IMR-90 (cell line): Measurements from ENCODE around the gene ZBTB3. TPM values are rescaled to one million over a fixed set of nuclear protein-coding genes. Genes with fewer than 3 reads are reported as not detected.

ENCODE experiments used
- ATAC-seq: fragments of 200-7000 bp; cut with Tn5 transposase; 2 replicates; pipeline ENCODE4 v1.9.1; 2020; ENCODE audit warnings: low read depth, mild to moderate bottlenecking, moderate library complexity
- BruUV-seq: library from RNA; stranded (reverse); fragments of 400-500 nt; replicated peaks from 2 replicates; lab custom pipeline; 2021; lab: Mats Ljungman, UMichigan
- CTCF ChIA-PET: fragments of 300-600 bp; formaldehyde crosslinking; extraction: SDS; loops from one replicate; lab custom pipeline; 2021; ENCODE audit warnings: antibody characterized with exemption; lab: Yijun Ruan, JAX
- POLR2A ChIA-PET: fragments of 300-600 bp; sonication (Branson Sonifier 250); formaldehyde crosslinking; loops from one replicate; lab custom pipeline; 2022; ENCODE audit warnings: antibody characterized with exemption; ENCODE audit not compliant: unreplicated experiment; lab: Charles Lee
- DNase-seq: peaks from one replicate; pipeline ENCODE4 v3.0.0; 2013
- H2AFZ ChIP-seq: replicated peaks from 2 replicates; pipeline ENCODE3; 2013; ENCODE audit warnings: low read length, mild to moderate bottlenecking; ENCODE audit not compliant: poor library complexity
- H2AK5ac ChIP-seq: 2 replicates; pipeline ENCODE4 v1.6.1; 2013; ENCODE audit warnings: low read depth, low read length, inconsistent platforms
- H2AK9ac ChIP-seq: replicated peaks from 2 replicates; pipeline ENCODE3; 2013; ENCODE audit warnings: mild to moderate bottlenecking, low read depth, low read length, moderate library complexity; ENCODE audit not compliant: poor library complexity
- H2BK120ac ChIP-seq: 2 replicates; pipeline ENCODE4 v1.6.1; 2013; ENCODE audit warnings: low read depth, low read length, inconsistent platforms
- H2BK15ac ChIP-seq: 3 replicates; pipeline ENCODE4 v1.6.1; 2013; ENCODE audit warnings: low read depth, low read length, inconsistent platforms
- H2BK20ac ChIP-seq: 2 replicates; pipeline ENCODE4 v1.6.1; 2013; ENCODE audit warnings: low read depth, mild to moderate bottlenecking, inconsistent platforms, low read length, moderate library complexity
- H2BK5ac ChIP-seq: 2 replicates; pipeline ENCODE4 v1.6.1; 2013; ENCODE audit warnings: mild to moderate bottlenecking, low read depth, low read length, inconsistent platforms; ENCODE audit not compliant: poor library complexity, severe bottlenecking
- H3K14ac ChIP-seq: replicated peaks from 2 replicates; pipeline ENCODE4 v1.6.1; 2013; ENCODE audit warnings: low read depth, low read length, inconsistent platforms
- H3K18ac ChIP-seq: 2 replicates; pipeline ENCODE4 v1.6.1; 2013; ENCODE audit warnings: low read depth, low read length, control low read depth
- H3K23ac ChIP-seq: 2 replicates; pipeline ENCODE4 v1.6.1; 2013; ENCODE audit warnings: low read depth, low read length, inconsistent platforms
- H3K27ac ChIP-seq: 2 replicates; pipeline ENCODE4 v1.5.1; 2013; ENCODE audit warnings: mild to moderate bottlenecking, control low read depth, low read length; ENCODE audit not compliant: insufficient read depth
- H3K27me3 ChIP-seq: 2 replicates; pipeline ENCODE4 v1.6.1; 2013; ENCODE audit warnings: low read length; ENCODE audit not compliant: control insufficient read depth, insufficient read depth
- H3K36me3 ChIP-seq: 2 replicates; pipeline ENCODE4 v1.6.1; 2013; ENCODE audit warnings: low read length, mixed read lengths; ENCODE audit not compliant: control insufficient read depth, insufficient read depth
- H3K4ac ChIP-seq: 2 replicates; pipeline ENCODE4 v1.6.1; 2013; ENCODE audit warnings: low read depth, low read length, inconsistent platforms
- H3K4me1 ChIP-seq: 2 replicates; pipeline ENCODE4 v1.6.1; 2013; ENCODE audit warnings: low read length, mixed read lengths; ENCODE audit not compliant: control insufficient read depth, insufficient read depth
- H3K4me2 ChIP-seq: 2 replicates; pipeline ENCODE4 v1.6.1; 2013; ENCODE audit warnings: low read depth, mild to moderate bottlenecking, control low read depth, low read length, moderate library complexity
- H3K4me3 ChIP-seq: 2 replicates; pipeline ENCODE4 v1.5.1; 2013; ENCODE audit warnings: low read depth, mild to moderate bottlenecking, control low read depth, low read length, moderate library complexity; ENCODE audit not compliant: insufficient read depth
- H3K56ac ChIP-seq: 2 replicates; pipeline ENCODE4 v1.6.1; 2013; ENCODE audit warnings: low read length, inconsistent platforms; ENCODE audit not compliant: insufficient read depth; ENCODE audit errors: extremely low read depth
- H3K79me1 ChIP-seq, 2 experiments: 2 replicates each; pipeline ENCODE4 v1.6.1; 2013; ENCODE audit warnings: low read length in 2 of 2, inconsistent platforms in 1 of 2, low read depth in 1 of 2
- H3K9ac ChIP-seq: 2 replicates; pipeline ENCODE4 v1.6.1; 2013; ENCODE audit warnings: low read depth, low read length, control low read depth
- H3K9me1 ChIP-seq: 2 replicates; pipeline ENCODE4 v1.6.1; 2013; ENCODE audit warnings: low read length, inconsistent platforms; ENCODE audit not compliant: insufficient read depth
- H3K9me3 ChIP-seq: 2 replicates; pipeline ENCODE4 v1.6.1; 2013; ENCODE audit warnings: low read length; ENCODE audit not compliant: control insufficient read depth, insufficient read depth
- H4K20me1 ChIP-seq: 2 replicates; pipeline ENCODE4 v1.6.1; 2013; ENCODE audit warnings: low read length, inconsistent platforms; ENCODE audit not compliant: insufficient read depth
- H4K5ac ChIP-seq: 2 replicates; pipeline ENCODE4 v1.6.1; 2013; ENCODE audit warnings: mild to moderate bottlenecking, low read depth, low read length, control low read depth
- H4K8ac ChIP-seq, 2 experiments: 2 replicates each; pipeline ENCODE4 v1.6.1; 2013; ENCODE audit warnings: low read depth in 2 of 2, low read length in 2 of 2, control low read depth in 1 of 2, inconsistent platforms in 1 of 2
- H4K91ac ChIP-seq: 2 replicates; pipeline ENCODE4 v1.6.1; 2013; ENCODE audit warnings: low read depth, low read length, inconsistent platforms; ENCODE audit not compliant: insufficient read depth
- CEBPB ChIP-seq: IDR thresholded peaks from 2 replicates; pipeline ENCODE4 v1.6.1; 2012; ENCODE audit warnings: low read depth, low read length, improper control_type of control experiment
- CHD1 ChIP-seq: IDR thresholded peaks from 2 replicates; pipeline ENCODE4 v1.6.1; 2012; ENCODE audit warnings: low read depth, low read length, improper control_type of control experiment
- MAFK ChIP-seq: IDR thresholded peaks from 2 replicates; pipeline ENCODE4 v1.6.1; 2012; ENCODE audit warnings: low read depth, low read length, improper control_type of control experiment
- MAZ ChIP-seq: IDR thresholded peaks from 2 replicates; pipeline ENCODE4 v1.6.1; 2012; ENCODE audit warnings: low read depth, mild to moderate bottlenecking, low read length, improper control_type of control experiment, moderate library complexity, borderline replicate concordance
- MXI1 ChIP-seq: IDR thresholded peaks from 2 replicates; pipeline ENCODE4 v1.6.1; 2012; ENCODE audit warnings: low read depth, mild to moderate bottlenecking, low read length, moderate library complexity, borderline replicate concordance
- NFE2L2 ChIP-seq: fragments of 150-350 bp; IDR thresholded peaks from 2 replicates; pipeline ENCODE4 v1.6.1; 2016; ENCODE audit warnings: low read depth, mild to moderate bottlenecking, low read length
- POLR2A ChIP-seq: IDR thresholded peaks from 2 replicates; pipeline ENCODE4 v1.6.1; 2012; ENCODE audit warnings: mild to moderate bottlenecking, low read depth, low read length
- RCOR1 ChIP-seq: IDR thresholded peaks from 2 replicates; pipeline ENCODE4 v1.6.1; 2012; ENCODE audit warnings: mild to moderate bottlenecking, low read length, improper control_type of control experiment; ENCODE audit not compliant: insufficient replicate concordance
- RFX5 ChIP-seq: IDR thresholded peaks from 2 replicates; pipeline ENCODE4 v1.8.0; 2012; ENCODE audit warnings: low read depth, mild to moderate bottlenecking, low read length, moderate library complexity
- SMC3 ChIP-seq: fragments of 150-350 bp; IDR thresholded peaks from 2 replicates; pipeline ENCODE4 v1.6.1; 2016; ENCODE audit warnings: low read depth, mild to moderate bottlenecking, antibody characterized with exemption, low read length, moderate library complexity
- WGBS, 2 experiments: methylation state at CpG; one replicate each; pipeline versions ENCODE4 v1.1.5 to v1.1.7; 2013; ENCODE audit warnings: missing lambda C conversion rate in 2 of 2; ENCODE audit not compliant: insufficient read length in 1 of 2; ENCODE audit errors: extremely low coverage in 2 of 2; 5-methylcytosine and 5-hydroxymethylcytosine counted together
- dilution Hi-C: fragments of 300-500 bp; cut with HindIII; formaldehyde crosslinking; loops from one replicate; pipeline ENCODE4 v1.14.3; 2018; ENCODE audit warnings: low sequenced_read_pairs; ENCODE audit not compliant: unreplicated experiment
- in situ Hi-C: fragments of 300-500 bp; cut with MboI; formaldehyde crosslinking; loops from 3 replicates; pipeline ENCODE4 v1.14.3; 2019; ENCODE audit warnings: low sequenced_read_pairs, inconsistent platforms, mixed read lengths
- intact Hi-C: fragments of 100-400 bp; cut with micrococcal nuclease; formaldehyde crosslinking; loops from 2 replicates; pipeline ENCODE4 v1.10.0; 2022
- polyA plus RNA-seq, 3 experiments: library from polyadenylated mRNA; depleted of rRNA; stranded (reverse); fragments of >200 nt; gene quantifications; 2 replicates each; pipeline ENCODE4 v1.2.3, GENCODE V29; 2012; ENCODE audit warnings: low replicate concordance in 1 of 3
- total RNA-seq: library from RNA; depleted of rRNA; stranded (reverse); fragments of >200 nt; gene quantifications from 2 replicates; pipeline ENCODE4 v1.2.3, GENCODE V29; 2012
- TF ChIP-seq, protein P1 (sequence below): fragments of 150-350 bp; IDR thresholded peaks from 2 replicates; pipeline ENCODE4 v1.6.1; 2016; ENCODE audit warnings: low read depth, mild to moderate bottlenecking, low read length, moderate library complexity, borderline replicate concordance
- TF ChIP-seq, protein P2 (sequence below): conservative IDR thresholded peaks from 2 replicates; pipeline ENCODE4 v1.5.1; 2012; ENCODE audit warnings: mild to moderate bottlenecking, low read depth, low read length, improper control_type of control experiment

Gene ZBTB3
- total and polyA plus RNA-seq, 2 of the 4 experiments (the other 2 are of a cell fraction) = 3.4 to 8.1 TPM

DNA sequence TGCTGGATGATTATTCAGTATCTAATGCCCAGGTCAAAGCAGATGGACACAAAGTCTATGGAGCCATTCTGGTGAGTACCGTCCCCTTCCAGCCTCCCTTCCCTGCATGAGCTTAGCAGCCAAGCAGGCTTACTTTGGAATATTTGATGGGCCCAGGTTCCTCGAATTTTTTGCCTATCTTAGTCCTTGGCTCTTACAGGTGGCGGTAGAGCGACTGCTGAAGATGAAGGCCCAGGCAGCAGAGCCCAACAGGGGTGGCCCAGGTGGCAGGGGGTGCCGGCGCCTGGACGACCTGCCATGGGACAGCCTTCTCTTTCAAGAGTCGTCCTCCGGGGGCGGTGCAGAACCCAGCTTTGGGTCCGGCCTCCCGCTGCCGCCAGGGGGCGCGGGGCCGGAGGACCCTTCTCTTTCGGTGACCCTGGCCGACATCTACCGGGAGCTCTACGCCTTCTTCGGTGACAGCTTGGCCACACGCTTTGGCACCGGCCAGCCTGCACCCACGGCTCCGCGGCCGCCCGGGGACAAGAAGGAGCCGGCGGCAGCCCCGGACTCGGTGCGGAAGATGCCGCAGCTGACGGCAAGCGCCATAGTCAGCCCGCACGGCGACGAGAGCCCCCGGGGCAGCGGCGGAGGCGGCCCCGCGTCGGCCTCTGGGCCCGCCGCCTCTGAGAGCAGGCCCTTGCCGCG is 32.5 kb upstream of the ZBTB3 start (continued):
- TF ChIP-seq, protein P1, sequence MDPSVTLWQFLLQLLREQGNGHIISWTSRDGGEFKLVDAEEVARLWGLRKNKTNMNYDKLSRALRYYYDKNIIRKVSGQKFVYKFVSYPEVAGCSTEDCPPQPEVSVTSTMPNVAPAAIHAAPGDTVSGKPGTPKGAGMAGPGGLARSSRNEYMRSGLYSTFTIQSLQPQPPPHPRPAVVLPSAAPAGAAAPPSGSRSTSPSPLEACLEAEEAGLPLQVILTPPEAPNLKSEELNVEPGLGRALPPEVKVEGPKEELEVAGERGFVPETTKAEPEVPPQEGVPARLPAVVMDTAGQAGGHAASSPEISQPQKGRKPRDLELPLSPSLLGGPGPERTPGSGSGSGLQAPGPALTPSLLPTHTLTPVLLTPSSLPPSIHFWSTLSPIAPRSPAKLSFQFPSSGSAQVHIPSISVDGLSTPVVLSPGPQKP = no peak

DNA sequence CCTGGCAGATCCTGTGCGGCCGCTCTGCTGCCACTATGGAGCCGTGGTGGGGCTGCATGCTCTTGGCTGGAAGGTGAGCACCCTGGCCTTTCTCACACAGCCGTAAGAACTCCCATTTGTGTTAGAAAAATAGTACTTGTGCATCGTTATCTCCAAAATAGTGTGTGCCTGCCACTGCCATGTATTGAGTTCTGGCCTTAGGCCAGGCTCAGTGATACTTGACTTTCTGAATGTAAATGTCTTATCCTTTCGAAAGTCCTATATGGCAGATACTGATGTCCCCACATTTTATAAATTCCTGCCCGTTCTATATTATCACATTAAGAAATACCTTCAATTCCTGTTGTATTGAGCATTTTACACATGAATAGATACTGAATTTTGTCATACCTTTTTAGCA is 28.8 kb upstream of the ZBTB3 start:
- Histone ChIP-seq H4K5ac (no peak overlapping the region), H3K18ac (no peak overlapping the region), H3K27me3 (no peaks in the 10 kb centered on the region), H2AK5ac (no peak overlapping the region), H3K27ac (no peak overlapping the region), H3K36me3 (peaks cover 23% of the 10 kb centered on the region; the same call in 1 of the 2 replicates), H4K91ac (no peak overlapping the region), H4K8ac (no peak overlapping the region), H2BK120ac (no peak overlapping the region), H3K23ac (no peak overlapping the region), H3K79me1 (peaks cover 7 to 9% of the 10 kb centered on the region in 2 experiments; a peak in 3 of 4 replicates), H2BK20ac (no peak overlapping the region), H3K4me3 (no peak overlapping the region), H2AK9ac (no peak overlapping the region), H2AFZ (no peak overlapping the region), H2BK15ac (no peak overlapping the region), H2BK5ac (no peak overlapping the region), H3K14ac (no peak overlapping the region), H3K9me3 (no peaks in the 10 kb centered on the region), H3K9me1 (no peaks in the 10 kb centered on the region), H4K20me1 (peaks cover 8% of the 10 kb centered on the region; the same call in 1 of the 2 replicates), H3K4ac (no peak overlapping the region), H3K4me2 (no peak overlapping the region), H3K4me1 (peaks cover 3% of the 10 kb centered on the region; the same call in 1 of the 2 replicates), H3K56ac (no peak overlapping the region), H3K9ac (no peak overlapping the region)
- ChIA-PET CTCF (no interaction called here), POLR2A (no interaction called here)
- intact Hi-C loops = no loop called here
- no TSS peak for BruUV-seq
- dilution Hi-C loops = no loop called here
- in situ Hi-C loops = no loop called here
- no peak for ATAC-seq
- DNase-seq = no peak
- 100% methylated on average over 4 of the region's 7 CpGs; no CpG with 5 or more reads in 1 of the 2 experiments for WGBS, 2 experiments
- TF ChIP-seq RFX5 (no peak), POLR2A (no peak), SMC3 (no peak), CEBPB (no peak), MAZ (no peak), CHD1 (no peak), RCOR1 (no peak), NFE2L2 (no peak), MAFK (no peak), MXI1 (no peak)
- TF ChIP-seq, protein P2, sequence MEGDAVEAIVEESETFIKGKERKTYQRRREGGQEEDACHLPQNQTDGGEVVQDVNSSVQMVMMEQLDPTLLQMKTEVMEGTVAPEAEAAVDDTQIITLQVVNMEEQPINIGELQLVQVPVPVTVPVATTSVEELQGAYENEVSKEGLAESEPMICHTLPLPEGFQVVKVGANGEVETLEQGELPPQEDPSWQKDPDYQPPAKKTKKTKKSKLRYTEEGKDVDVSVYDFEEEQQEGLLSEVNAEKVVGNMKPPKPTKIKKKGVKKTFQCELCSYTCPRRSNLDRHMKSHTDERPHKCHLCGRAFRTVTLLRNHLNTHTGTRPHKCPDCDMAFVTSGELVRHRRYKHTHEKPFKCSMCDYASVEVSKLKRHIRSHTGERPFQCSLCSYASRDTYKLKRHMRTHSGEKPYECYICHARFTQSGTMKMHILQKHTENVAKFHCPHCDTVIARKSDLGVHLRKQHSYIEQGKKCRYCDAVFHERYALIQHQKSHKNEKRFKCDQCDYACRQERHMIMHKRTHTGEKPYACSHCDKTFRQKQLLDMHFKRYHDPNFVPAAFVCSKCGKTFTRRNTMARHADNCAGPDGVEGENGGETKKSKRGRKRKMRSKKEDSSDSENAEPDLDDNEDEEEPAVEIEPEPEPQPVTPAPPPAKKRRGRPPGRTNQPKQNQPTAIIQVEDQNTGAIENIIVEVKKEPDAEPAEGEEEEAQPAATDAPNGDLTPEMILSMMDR = no peak
- TF ChIP-seq, protein P1 = no peak
